Activated T-helper 9 cell treated with anti-CD3 and anti-CD28 coated beads, Interleukin-2, amount 50 U/mL, for 16 hours (primary cell): ENCODE results near the gene ZNF79.
"Not testable (repeated sequence)": the region's sequence is repeated elsewhere in the genome, so short reads cannot be mapped to it uniquely, and the experiment has no call there.

Experiments
- DNase-seq: peaks from one replicate; pipeline ENCODE4 v3.0.0-alpha.2; 2020; ENCODE audit warnings: low read depth

ZNF79 gene

GRCh38 chr9:127455324-127455992 is 31.3 kb downstream of the ZNF79 start:
- no peak for DNase-seq

- no peak for DNase-seq
Observed at GRCh38 chr9:127457191-127457878, 33.2 kb downstream of the ZNF79 start.

GRCh38 chr9:127458921-127459320 is 34.7 kb downstream of the ZNF79 start:
- no peak for DNase-seq

- DNase-seq: no peak
Observed at GRCh38 chr9:127463382-127463781, 39.2 kb downstream of the ZNF79 start.

- DNase-seq: no peak
Observed at GRCh38 chr9:127463911-127464310, 39.7 kb downstream of the ZNF79 start.

GRCh38 chr9:127466407-127466917 is 42.3 kb downstream of the ZNF79 start:
- DNase-seq: not testable (repeated sequence)

- DNase-seq: no peak
Observed at GRCh38 chr9:127467621-127468020, 43.4 kb downstream of the ZNF79 start.

- no peak for DNase-seq
Observed at GRCh38 chr9:127470662-127471061, 46.5 kb downstream of the ZNF79 start.

- no peak for DNase-seq
Observed at GRCh38 chr9:127473501-127473900, 49.3 kb downstream of the ZNF79 start.

- no peak for DNase-seq
Observed at GRCh38 chr9:127473932-127474331, 49.8 kb downstream of the ZNF79 start.

- DNase-seq: no peak
Observed at GRCh38 chr9:127474592-127474991, 50.4 kb downstream of the ZNF79 start.

- DNase-seq: no peak
Observed at GRCh38 chr9:127479507-127480081, 55.4 kb downstream of the ZNF79 start.

GRCh38 chr9:127482662-127483061 is 58.5 kb downstream of the ZNF79 start:
- DNase-seq: no peak

GRCh38 chr9:127485995-127486394 is 61.8 kb downstream of the ZNF79 start:
- no peak for DNase-seq

GRCh38 chr9:127488946-127489345 is 64.8 kb downstream of the ZNF79 start:
- no peak for DNase-seq

- DNase-seq: no peak
Observed at GRCh38 chr9:127489471-127490115, 65.4 kb downstream of the ZNF79 start.

- no peak for DNase-seq
Observed at GRCh38 chr9:127490535-127491230, 66.5 kb downstream of the ZNF79 start.

- DNase-seq: no peak
Observed at GRCh38 chr9:127491516-127491915, 67.3 kb downstream of the ZNF79 start.

GRCh38 chr9:127492616-127493015 is 68.4 kb downstream of the ZNF79 start:
- no peak for DNase-seq

- DNase-seq: no peak
Observed at GRCh38 chr9:127493592-127494303, 69.6 kb downstream of the ZNF79 start.

- DNase-seq: no peak
Observed at GRCh38 chr9:127494304-127494702, 70.1 kb downstream of the ZNF79 start.
